ENCODE data around the gene DPYD.

DNA sequence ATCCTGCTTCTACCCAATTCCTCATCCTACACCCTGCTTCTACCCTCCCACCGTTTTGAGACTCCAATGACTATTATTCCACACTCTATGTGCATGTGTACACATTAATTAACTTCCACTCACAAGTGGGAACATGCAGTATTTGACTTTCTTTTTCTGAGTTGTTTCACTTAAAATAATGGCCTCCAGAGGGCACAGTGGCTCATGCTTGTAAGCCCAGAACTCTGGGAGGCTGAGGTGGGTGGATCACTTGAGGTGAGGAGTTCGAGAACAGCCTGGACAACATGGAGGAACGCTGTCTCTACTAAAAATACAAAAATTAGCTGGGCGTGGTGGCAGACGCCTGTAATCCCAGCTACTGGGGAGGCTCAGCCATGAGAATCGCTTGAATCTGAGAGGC, 734.5 kb downstream of the DPYD start:
- TF ChIP-seq BHLHE40 (IDR thresholded peaks at IDR 0.05; ENCODE audit: borderline replicate concordance in 1 of 2, low read depth in 2 of 2, low read length in 1 of 2) (no peak), EGR1 (IDR thresholded peaks at IDR 0.05; ENCODE audit: borderline replicate concordance in 1 of 2, low read depth in 2 of 2, low read length in 2 of 2) (no peak), NR2C1 (IDR thresholded peaks at IDR 0.05) (no peak)
- TF ChIP-seq, protein P1, sequence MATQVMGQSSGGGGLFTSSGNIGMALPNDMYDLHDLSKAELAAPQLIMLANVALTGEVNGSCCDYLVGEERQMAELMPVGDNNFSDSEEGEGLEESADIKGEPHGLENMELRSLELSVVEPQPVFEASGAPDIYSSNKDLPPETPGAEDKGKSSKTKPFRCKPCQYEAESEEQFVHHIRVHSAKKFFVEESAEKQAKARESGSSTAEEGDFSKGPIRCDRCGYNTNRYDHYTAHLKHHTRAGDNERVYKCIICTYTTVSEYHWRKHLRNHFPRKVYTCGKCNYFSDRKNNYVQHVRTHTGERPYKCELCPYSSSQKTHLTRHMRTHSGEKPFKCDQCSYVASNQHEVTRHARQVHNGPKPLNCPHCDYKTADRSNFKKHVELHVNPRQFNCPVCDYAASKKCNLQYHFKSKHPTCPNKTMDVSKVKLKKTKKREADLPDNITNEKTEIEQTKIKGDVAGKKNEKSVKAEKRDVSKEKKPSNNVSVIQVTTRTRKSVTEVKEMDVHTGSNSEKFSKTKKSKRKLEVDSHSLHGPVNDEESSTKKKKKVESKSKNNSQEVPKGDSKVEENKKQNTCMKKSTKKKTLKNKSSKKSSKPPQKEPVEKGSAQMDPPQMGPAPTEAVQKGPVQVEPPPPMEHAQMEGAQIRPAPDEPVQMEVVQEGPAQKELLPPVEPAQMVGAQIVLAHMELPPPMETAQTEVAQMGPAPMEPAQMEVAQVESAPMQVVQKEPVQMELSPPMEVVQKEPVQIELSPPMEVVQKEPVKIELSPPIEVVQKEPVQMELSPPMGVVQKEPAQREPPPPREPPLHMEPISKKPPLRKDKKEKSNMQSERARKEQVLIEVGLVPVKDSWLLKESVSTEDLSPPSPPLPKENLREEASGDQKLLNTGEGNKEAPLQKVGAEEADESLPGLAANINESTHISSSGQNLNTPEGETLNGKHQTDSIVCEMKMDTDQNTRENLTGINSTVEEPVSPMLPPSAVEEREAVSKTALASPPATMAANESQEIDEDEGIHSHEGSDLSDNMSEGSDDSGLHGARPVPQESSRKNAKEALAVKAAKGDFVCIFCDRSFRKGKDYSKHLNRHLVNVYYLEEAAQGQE (IDR thresholded peaks at IDR 0.05; ENCODE audit: low read depth, low read length) = no peak
- TF ChIP-seq, protein P2, sequence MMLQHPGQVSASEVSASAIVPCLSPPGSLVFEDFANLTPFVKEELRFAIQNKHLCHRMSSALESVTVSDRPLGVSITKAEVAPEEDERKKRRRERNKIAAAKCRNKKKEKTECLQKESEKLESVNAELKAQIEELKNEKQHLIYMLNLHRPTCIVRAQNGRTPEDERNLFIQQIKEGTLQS (IDR thresholded peaks at IDR 0.05; ENCODE audit: borderline replicate concordance, extremely low read depth, low read depth, low read length) = no peak

Data from GM12878 (cell line).